SK-N-SH treated with all-trans-retinoic acid at 6 μM for 48 hours (cell line): ENCODE data around the gene EPGN.

ENCODE experiments used
- ATAC-seq: fragments of 200-7000 bp; cut with Tn5 transposase; 3 replicates; pipeline ENCODE4 v1.9.1; 2020; ENCODE audit warnings: mild to moderate bottlenecking, moderate library complexity
- ARNTL ChIP-seq: fragments of 450-650 bp; formaldehyde crosslinking; IDR thresholded peaks from 2 replicates; pipeline ENCODE4 v1.5.0; 2020; ENCODE audit warnings: low read depth, mild to moderate bottlenecking, moderate library complexity, borderline replicate concordance
- BACH2 ChIP-seq: fragments of 250-450 bp; sonication (Bioruptor Pico); IDR thresholded peaks from 2 replicates; pipeline ENCODE4 v1.9.0; 2021; ENCODE audit warnings: mild to moderate bottlenecking, borderline replicate concordance
- CREB5 ChIP-seq: fragments of 250-450 bp; sonication (Bioruptor Pico); IDR thresholded peaks from 2 replicates; pipeline ENCODE4 v1.5.1; 2020; ENCODE audit warnings: low read depth, mild to moderate bottlenecking, moderate library complexity
- CSDC2 ChIP-seq: fragments of 250-450 bp; sonication (Bioruptor Pico); IDR thresholded peaks from 2 replicates; pipeline ENCODE4 v1.5.0; 2020; ENCODE audit warnings: mild to moderate bottlenecking, moderate library complexity
- CSRNP3 ChIP-seq: fragments of 250-450 bp; sonication (Bioruptor Pico); IDR thresholded peaks from 2 replicates; pipeline ENCODE4 v1.5.1; 2021; ENCODE audit warnings: mild to moderate bottlenecking, moderate library complexity
- ESRRG ChIP-seq: fragments of 250-450 bp; sonication (Bioruptor Pico); IDR thresholded peaks from 2 replicates; pipeline ENCODE4 v1.6.1; 2021; ENCODE audit warnings: mild to moderate bottlenecking
- GLIS3 ChIP-seq: fragments of 250-450 bp; sonication (Bioruptor Pico); IDR thresholded peaks from 2 replicates; pipeline ENCODE4 v1.5.0; 2020; ENCODE audit warnings: mild to moderate bottlenecking, moderate library complexity
- ISL1 ChIP-seq: fragments of 250-450 bp; sonication (Bioruptor Pico); IDR thresholded peaks from 2 replicates; pipeline ENCODE4 v2.1.2; 2022; ENCODE audit warnings: mild to moderate bottlenecking, moderate library complexity
- OSR1 ChIP-seq: fragments of 250-450 bp; sonication (Bioruptor Pico); IDR thresholded peaks from 2 replicates; pipeline ENCODE4 v1.8.0; 2022; ENCODE audit warnings: moderate library complexity, mild to moderate bottlenecking, inconsistent platforms
- PATZ1 ChIP-seq: fragments of 250-450 bp; sonication (Bioruptor Pico); IDR thresholded peaks from 2 replicates; pipeline ENCODE4 v1.8.0; 2020; ENCODE audit warnings: mild to moderate bottlenecking, moderate library complexity, borderline replicate concordance
- PPARA ChIP-seq: fragments of 250-450 bp; sonication (Bioruptor Pico); IDR thresholded peaks from 2 replicates; pipeline ENCODE4 v1.5.0; 2020; ENCODE audit warnings: mild to moderate bottlenecking, borderline replicate concordance
- RARB ChIP-seq: fragments of 250-450 bp; sonication (Bioruptor Pico); IDR thresholded peaks from 2 replicates; pipeline ENCODE4 v1.8.0; 2021; ENCODE audit warnings: mild to moderate bottlenecking, moderate library complexity
- SNAI2 ChIP-seq: fragments of 250-450 bp; sonication (Bioruptor Pico); IDR thresholded peaks from 2 replicates; pipeline ENCODE4 v1.5.0; 2020; ENCODE audit warnings: mild to moderate bottlenecking, moderate library complexity
- TCF4 ChIP-seq: fragments of 250-450 bp; sonication (Bioruptor Pico); IDR thresholded peaks from 2 replicates; pipeline ENCODE4 v1.8.0; 2021; ENCODE audit warnings: mild to moderate bottlenecking, moderate library complexity, borderline replicate concordance
- TOX ChIP-seq: fragments of 250-450 bp; sonication (Bioruptor Pico); IDR thresholded peaks from 2 replicates; pipeline ENCODE4 v1.8.0; 2021; ENCODE audit warnings: mild to moderate bottlenecking, moderate library complexity, borderline replicate concordance
- TSHZ2 ChIP-seq: fragments of 250-450 bp; sonication (Bioruptor Pico); IDR thresholded peaks from 2 replicates; pipeline ENCODE4 v1.5.0; 2020; ENCODE audit warnings: mild to moderate bottlenecking, moderate library complexity
- ZC3H10 ChIP-seq: fragments of 250-450 bp; sonication (Bioruptor Pico); IDR thresholded peaks from 2 replicates; pipeline ENCODE4 v1.5.1; 2021; ENCODE audit warnings: mild to moderate bottlenecking, moderate library complexity
- ZFP3 ChIP-seq: fragments of 250-450 bp; sonication (Bioruptor Pico); IDR thresholded peaks from 2 replicates; pipeline ENCODE4 v1.5.0; 2020; ENCODE audit warnings: mild to moderate bottlenecking, moderate library complexity
- ZFP30 ChIP-seq: fragments of 450-650 bp; formaldehyde crosslinking; IDR thresholded peaks from 2 replicates; pipeline ENCODE4 v1.5.0; 2022; ENCODE audit warnings: mild to moderate bottlenecking, moderate library complexity
- ZNF565 ChIP-seq: fragments of 450-650 bp; formaldehyde crosslinking; conservative IDR thresholded peaks from 2 replicates; pipeline ENCODE4 v1.5.0; 2020; ENCODE audit warnings: low read depth, mild to moderate bottlenecking, moderate library complexity
- ZNF70 ChIP-seq: fragments of 450-650 bp; formaldehyde crosslinking; IDR thresholded peaks from 2 replicates; pipeline ENCODE4 v1.5.0; 2020; ENCODE audit warnings: mild to moderate bottlenecking, moderate library complexity
- ZNF8 ChIP-seq: fragments of 450-650 bp; formaldehyde crosslinking; IDR thresholded peaks from 2 replicates; pipeline ENCODE4 v1.5.0; 2020; ENCODE audit warnings: mild to moderate bottlenecking, moderate library complexity

The EPGN gene

GRCh38 chr4:74328501-74328900 is 20.2 kb downstream of the EPGN start (continued):
- no peak for TF ChIP-seq TOX (CRISPR knock-in tag)

- TF ChIP-seq TCF4 (CRISPR knock-in tag) (no peak), SNAI2 (CRISPR knock-in tag) (no peak), ZFP30 (CRISPR knock-in tag) (no peak), OSR1 (CRISPR knock-in tag) (no peak), CSRNP3 (CRISPR knock-in tag) (no peak), RARB (CRISPR knock-in tag) (no peak), ZFP3 (CRISPR knock-in tag) (no peak), BACH2 (CRISPR knock-in tag) (no peak), ZNF70 (CRISPR knock-in tag) (no peak), ZC3H10 (CRISPR knock-in tag) (no peak), ESRRG (CRISPR knock-in tag) (no peak), TSHZ2 (CRISPR knock-in tag) (no peak), ARNTL (no peak), GLIS3 (CRISPR knock-in tag) (no peak), ISL1 (CRISPR knock-in tag) (no peak), TOX (CRISPR knock-in tag) (no peak), CSDC2 (CRISPR knock-in tag) (no peak), PATZ1 (no peak), ZNF8 (CRISPR knock-in tag) (no peak)
- TF ChIP-seq, all 23 proteins: peak for 0
- ATAC-seq, result no peak
These were observed 21.0 kb downstream of the EPGN start for GRCh38 chr4:74329307-74329706.

- ATAC-seq, result no peak
- TF ChIP-seq OSR1 (CRISPR knock-in tag) (no peak), ESRRG (CRISPR knock-in tag) (no peak), GLIS3 (CRISPR knock-in tag) (no peak), CSDC2 (CRISPR knock-in tag) (no peak), ZNF565 (CRISPR knock-in tag) (no peak), ISL1 (CRISPR knock-in tag) (no peak), ZC3H10 (CRISPR knock-in tag) (no peak), BACH2 (CRISPR knock-in tag) (no peak), PATZ1 (no peak), ZNF70 (CRISPR knock-in tag) (no peak), PPARA (CRISPR knock-in tag) (no peak), ARNTL (no peak), TCF4 (CRISPR knock-in tag) (no peak), CREB5 (CRISPR knock-in tag) (no peak), ZNF8 (CRISPR knock-in tag) (no peak), RARB (CRISPR knock-in tag) (no peak), TOX (CRISPR knock-in tag) (no peak), ZFP3 (CRISPR knock-in tag) (no peak)
These were observed 22.1 kb downstream of the EPGN start for GRCh38 chr4:74330295-74330750.
